RWPE1 (cell line): ENCODE data around the gene AUNIP.

ENCODE experiments used
- CTCF ChIA-PET: fragments of 350-600 bp; sonication (Branson Sonifier 250); formaldehyde crosslinking; extraction: SDS; loops from one replicate; lab custom pipeline; 2021; lab: Yijun Ruan, JAX
- POLR2A ChIA-PET: fragments of 400-600 bp; formaldehyde crosslinking; extraction: SDS; loops from one replicate; lab custom pipeline; 2020; ENCODE audit warnings: antibody characterized with exemption; ENCODE audit not compliant: low non-redundant PET; lab: Yijun Ruan, JAX
- DNase-seq: peaks from one replicate; pipeline ENCODE4 v3.0.0; 2012; ENCODE audit warnings: low spot score
- H3K27ac ChIP-seq: fragments of 450-650 bp; 2 replicates; pipeline ENCODE4 v1.5.1; 2017
- TF ChIP-seq, protein P1 (sequence below): fragments of 450-650 bp; conservative IDR thresholded peaks from 2 replicates; pipeline ENCODE4 v1.5.1; 2017; ENCODE audit warnings: low read depth, mild to moderate bottlenecking

The AUNIP gene

GRCh38 chr1:25905680-25906643 is 46.7 kb upstream of the AUNIP start, which contains the start of gene STMN1:
TSS of gene STMN1 (minus strand) at chr1:25906419. CDS start at chr1:25904676, 1,743 bp downstream.
- ChIA-PET POLR2A (interaction anchor here (0.8 kb wide), 1 partner anchor 30 kb away, joined by 3 read pairs; the partner anchor contains the start of gene PAQR7), CTCF (interaction anchor here (0.6 to 1.9 kb wide), 3 partner anchors 10 to 369 kb away, joined by 3 to 10 read pairs (median 4); no protein-coding TSS in a partner anchor)
- peak within 1 kb of the TSS; percentile 91 for H3K27ac ChIP-seq
- DNase-seq: peak; percentile 90
- TF ChIP-seq, protein P1, sequence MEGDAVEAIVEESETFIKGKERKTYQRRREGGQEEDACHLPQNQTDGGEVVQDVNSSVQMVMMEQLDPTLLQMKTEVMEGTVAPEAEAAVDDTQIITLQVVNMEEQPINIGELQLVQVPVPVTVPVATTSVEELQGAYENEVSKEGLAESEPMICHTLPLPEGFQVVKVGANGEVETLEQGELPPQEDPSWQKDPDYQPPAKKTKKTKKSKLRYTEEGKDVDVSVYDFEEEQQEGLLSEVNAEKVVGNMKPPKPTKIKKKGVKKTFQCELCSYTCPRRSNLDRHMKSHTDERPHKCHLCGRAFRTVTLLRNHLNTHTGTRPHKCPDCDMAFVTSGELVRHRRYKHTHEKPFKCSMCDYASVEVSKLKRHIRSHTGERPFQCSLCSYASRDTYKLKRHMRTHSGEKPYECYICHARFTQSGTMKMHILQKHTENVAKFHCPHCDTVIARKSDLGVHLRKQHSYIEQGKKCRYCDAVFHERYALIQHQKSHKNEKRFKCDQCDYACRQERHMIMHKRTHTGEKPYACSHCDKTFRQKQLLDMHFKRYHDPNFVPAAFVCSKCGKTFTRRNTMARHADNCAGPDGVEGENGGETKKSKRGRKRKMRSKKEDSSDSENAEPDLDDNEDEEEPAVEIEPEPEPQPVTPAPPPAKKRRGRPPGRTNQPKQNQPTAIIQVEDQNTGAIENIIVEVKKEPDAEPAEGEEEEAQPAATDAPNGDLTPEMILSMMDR: no peak

GRCh38 chr1:25904943-25905679 is 45.9 kb upstream of the AUNIP start:
- CTCF ChIA-PET: interaction anchor here (0.6 to 1.9 kb wide), 4 partner anchors 9 to 259 kb away, joined by 3 to 10 read pairs (median 3); no protein-coding TSS in a partner anchor
- POLR2A ChIA-PET: no interaction called here
- TF ChIP-seq, protein P1: no peak
- H3K27ac ChIP-seq: peak overlapping the region; percentile 91
- DNase-seq: peak; percentile 95

DNA sequence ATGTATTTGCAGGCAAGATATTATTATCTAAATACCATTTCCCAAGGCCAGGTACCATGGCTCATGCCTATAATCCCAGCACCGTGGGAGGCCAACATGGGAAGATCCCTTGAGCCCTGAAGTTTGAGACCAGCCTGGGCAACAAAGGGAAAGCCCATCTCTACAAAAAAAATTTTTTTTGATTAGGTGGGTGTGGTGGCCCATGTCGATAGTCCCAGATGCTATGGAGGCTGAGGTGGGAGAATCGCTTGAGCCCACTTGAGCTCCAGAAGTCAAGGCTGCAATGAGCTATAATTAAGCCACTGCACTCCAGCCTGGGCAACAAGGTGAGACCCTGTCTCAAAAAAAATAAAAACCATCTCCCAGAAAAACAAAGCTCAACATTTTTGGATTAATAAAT is 44.7 kb upstream of the AUNIP start:
- CTCF ChIA-PET: interaction anchor here (0.6 to 1.9 kb wide), 2 partner anchors 8 to 309 kb away, joined by 3 to 10 read pairs; no protein-coding TSS in a partner anchor
- DNase-seq: no peak
- TF ChIP-seq, protein P1: no peak
- no peak overlapping the region for H3K27ac ChIP-seq
- POLR2A ChIA-PET: no interaction called here

GRCh38 chr1:25902462-25902861 is 43.2 kb upstream of the AUNIP start:
- H3K27ac ChIP-seq: no peak overlapping the region
- DNase-seq: no peak
- POLR2A ChIA-PET: no interaction called here
- TF ChIP-seq, protein P1: no peak
- CTCF ChIA-PET: interaction anchor here (0.5 kb wide), 1 partner anchor 17 kb away, joined by 5 read pairs; no protein-coding TSS in a partner anchor

- no peak overlapping the region for H3K27ac ChIP-seq
- TF ChIP-seq, protein P1: no peak
- DNase-seq: no peak
- ChIA-PET POLR2A (interaction anchor here (0.7 kb wide), 1 partner anchor 10 kb away, joined by 13 read pairs; no protein-coding TSS in a partner anchor), CTCF (no interaction called here)
Measured at GRCh38 chr1:25900219-25900618, 41.0 kb upstream of the AUNIP start.

DNA sequence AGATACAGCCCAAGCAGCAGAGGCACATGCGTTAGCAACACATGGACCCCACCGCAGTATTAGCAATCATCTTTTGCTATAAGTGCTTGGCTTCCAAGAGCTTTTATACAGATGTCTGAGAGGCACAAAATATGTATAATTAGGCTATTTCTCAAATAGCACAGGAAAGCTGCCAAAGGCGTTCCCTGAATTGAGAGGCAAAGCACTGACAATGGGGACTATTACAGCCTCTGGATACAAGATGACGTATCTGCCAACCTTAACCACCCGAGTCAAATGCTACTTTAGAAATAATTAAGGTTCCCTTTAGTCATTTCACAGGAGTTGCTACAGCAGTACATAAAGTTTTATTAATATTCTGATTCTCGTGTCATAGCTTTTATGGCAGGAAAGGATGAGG is 40.5 kb upstream of the AUNIP start:
- ChIA-PET CTCF (no interaction called here), POLR2A (no interaction called here)
- TF ChIP-seq, protein P1: no peak
- DNase-seq: no peak
- H3K27ac ChIP-seq: no peak overlapping the region
